GM21786 (cell line): Measurements from ENCODE around the gene CIDEB.

Experiments
- ATAC-seq: cut with Tn5 transposase; IDR thresholded peaks from one replicate; pipeline ENCODE4 v1.9.1; 2021; ENCODE audit not compliant: unreplicated experiment

CIDEB gene

GRCh38 chr14:24291446-24292117 is 16.2 kb downstream of the CIDEB start:
- no peak for ATAC-seq

- ATAC-seq: no peak
Measured at GRCh38 chr14:24290746-24291145, 17.0 kb downstream of the CIDEB start.

GRCh38 chr14:24289649-24290280 is 18.0 kb downstream of the CIDEB start:
- peak; percentile 93 for ATAC-seq

GRCh38 chr14:24286996-24287395 is 20.8 kb downstream of the CIDEB start:
- no peak for ATAC-seq

GRCh38 chr14:24285351-24285750 is 22.4 kb downstream of the CIDEB start:
- ATAC-seq: no peak

GRCh38 chr14:24284501-24285035 is 23.2 kb downstream of the CIDEB start:
- ATAC-seq: no peak

GRCh38 chr14:24283796-24284460 is 23.8 kb downstream of the CIDEB start:
- no peak for ATAC-seq

GRCh38 chr14:24282736-24283135 is 25.0 kb downstream of the CIDEB start:
- no peak for ATAC-seq

- no peak for ATAC-seq
Measured at GRCh38 chr14:24281636-24282035, 26.1 kb downstream of the CIDEB start.

GRCh38 chr14:24280797-24281460 is 26.8 kb downstream of the CIDEB start:
- no peak for ATAC-seq

GRCh38 chr14:24279301-24280186 is 28.2 kb downstream of the CIDEB start:
- ATAC-seq: peak; percentile 81

- no peak for ATAC-seq
Measured at GRCh38 chr14:24278424-24278823, 29.4 kb downstream of the CIDEB start.

GRCh38 chr14:24277606-24278321 is 30.0 kb downstream of the CIDEB start:
- no peak for ATAC-seq

- no peak for ATAC-seq
Measured at GRCh38 chr14:24277071-24277470, 30.7 kb downstream of the CIDEB start.

- ATAC-seq: peak; percentile 51
Measured at GRCh38 chr14:24274101-24274543, 33.7 kb downstream of the CIDEB start.

GRCh38 chr14:24273422-24273998 is 34.3 kb downstream of the CIDEB start:
- no peak for ATAC-seq

GRCh38 chr14:24272467-24272866 is 35.3 kb downstream of the CIDEB start:
- ATAC-seq: no peak

- no peak for ATAC-seq
Measured at GRCh38 chr14:24271834-24272263, 35.9 kb downstream of the CIDEB start.

- peak; percentile 82 for ATAC-seq
Measured at GRCh38 chr14:24271134-24271833, 36.5 kb downstream of the CIDEB start, which contains the start of gene RABGGTA. Gene RABGGTA, minus strand, starts transcription at chr14:24271597. Its CDS starts 482 bp downstream, at chr14:24271115.
